RWPE2 (cell line): ENCODE data around the gene BHLHE41.

Source experiments
- ATAC-seq: fragments of 200-7000 bp; cut with Tn5 transposase; 3 replicates; pipeline ENCODE4 v1.9.1; 2021; ENCODE audit warnings: low read depth
- DNase-seq: peaks from one replicate; pipeline ENCODE4 v3.0.0-alpha.2; 2020; ENCODE audit warnings: low spot score
- H3K27ac ChIP-seq: fragments of 450-650 bp; 2 replicates; pipeline ENCODE4 v1.5.1; 2017; ENCODE audit warnings: mild to moderate bottlenecking; ENCODE audit not compliant: poor library complexity, severe bottlenecking
- H3K27me3 ChIP-seq: fragments of 250-450 bp; sonication (Bioruptor Pico); 2 replicates; pipeline ENCODE4 v1.5.1; 2021; ENCODE audit warnings: mild to moderate bottlenecking, moderate library complexity; ENCODE audit not compliant: insufficient read depth, poor library complexity, severe bottlenecking
- H3K36me3 ChIP-seq: fragments of 250-450 bp; sonication (Bioruptor Pico); 2 replicates; pipeline ENCODE4 v1.5.1; 2020; ENCODE audit warnings: low read depth, mild to moderate bottlenecking, moderate library complexity
- H3K4me1 ChIP-seq: fragments of 250-450 bp; sonication (Bioruptor Pico); 2 replicates; pipeline ENCODE4 v1.5.1; 2021; ENCODE audit warnings: mild to moderate bottlenecking, moderate library complexity; ENCODE audit not compliant: insufficient read depth, poor library complexity, severe bottlenecking
- H3K4me3 ChIP-seq: fragments of 250-450 bp; sonication (Bioruptor Pico); 2 replicates; pipeline ENCODE4 v1.5.1; 2021; ENCODE audit warnings: mild to moderate bottlenecking, moderate library complexity; ENCODE audit not compliant: severe bottlenecking
- H3K9me3 ChIP-seq: fragments of 250-450 bp; sonication (Bioruptor Pico); 2 replicates; pipeline ENCODE4 v1.5.1; 2021; ENCODE audit warnings: mild to moderate bottlenecking, moderate library complexity; ENCODE audit not compliant: severe bottlenecking
- TF ChIP-seq, protein P1 (sequence below): fragments of 450-650 bp; IDR thresholded peaks from one replicate; pipeline ENCODE4 v1.5.1; 2017; ENCODE audit warnings: mild to moderate bottlenecking, moderate library complexity; ENCODE audit not compliant: poor library complexity, severe bottlenecking

The BHLHE41 gene

DNA sequence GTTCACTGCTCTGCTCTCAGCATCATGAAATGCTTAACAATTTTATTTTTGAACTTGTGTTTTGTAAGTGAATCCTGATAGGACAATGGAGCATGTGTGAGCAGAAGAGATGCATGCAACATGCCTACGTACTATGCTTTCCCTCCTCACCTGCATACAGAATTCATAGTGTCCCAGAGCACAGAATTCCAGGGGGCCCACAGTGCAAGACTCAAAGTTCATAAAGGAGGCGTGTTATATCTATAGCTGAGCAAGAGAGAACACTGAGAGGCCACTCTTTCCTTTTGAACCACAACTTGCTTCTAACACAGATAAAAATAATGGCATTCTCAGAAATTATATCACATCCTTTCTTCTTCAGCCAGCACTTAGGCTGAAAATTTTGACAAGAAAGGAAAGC lies 28.8 kb downstream of the BHLHE41 start:
- no peaks in the 10 kb centered on the region for H3K36me3 ChIP-seq
- no peaks in the 10 kb centered on the region for H3K27me3 ChIP-seq
- H3K4me1 ChIP-seq = peaks cover 8% of the 10 kb centered on the region
- no peak overlapping the region for H3K4me3 ChIP-seq
- H3K9me3 ChIP-seq = no peaks in the 10 kb centered on the region
- DNase-seq = no peak
- TF ChIP-seq, protein P1, sequence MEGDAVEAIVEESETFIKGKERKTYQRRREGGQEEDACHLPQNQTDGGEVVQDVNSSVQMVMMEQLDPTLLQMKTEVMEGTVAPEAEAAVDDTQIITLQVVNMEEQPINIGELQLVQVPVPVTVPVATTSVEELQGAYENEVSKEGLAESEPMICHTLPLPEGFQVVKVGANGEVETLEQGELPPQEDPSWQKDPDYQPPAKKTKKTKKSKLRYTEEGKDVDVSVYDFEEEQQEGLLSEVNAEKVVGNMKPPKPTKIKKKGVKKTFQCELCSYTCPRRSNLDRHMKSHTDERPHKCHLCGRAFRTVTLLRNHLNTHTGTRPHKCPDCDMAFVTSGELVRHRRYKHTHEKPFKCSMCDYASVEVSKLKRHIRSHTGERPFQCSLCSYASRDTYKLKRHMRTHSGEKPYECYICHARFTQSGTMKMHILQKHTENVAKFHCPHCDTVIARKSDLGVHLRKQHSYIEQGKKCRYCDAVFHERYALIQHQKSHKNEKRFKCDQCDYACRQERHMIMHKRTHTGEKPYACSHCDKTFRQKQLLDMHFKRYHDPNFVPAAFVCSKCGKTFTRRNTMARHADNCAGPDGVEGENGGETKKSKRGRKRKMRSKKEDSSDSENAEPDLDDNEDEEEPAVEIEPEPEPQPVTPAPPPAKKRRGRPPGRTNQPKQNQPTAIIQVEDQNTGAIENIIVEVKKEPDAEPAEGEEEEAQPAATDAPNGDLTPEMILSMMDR = no peak
- ATAC-seq = no peak
- H3K27ac ChIP-seq = no peak overlapping the region

DNA sequence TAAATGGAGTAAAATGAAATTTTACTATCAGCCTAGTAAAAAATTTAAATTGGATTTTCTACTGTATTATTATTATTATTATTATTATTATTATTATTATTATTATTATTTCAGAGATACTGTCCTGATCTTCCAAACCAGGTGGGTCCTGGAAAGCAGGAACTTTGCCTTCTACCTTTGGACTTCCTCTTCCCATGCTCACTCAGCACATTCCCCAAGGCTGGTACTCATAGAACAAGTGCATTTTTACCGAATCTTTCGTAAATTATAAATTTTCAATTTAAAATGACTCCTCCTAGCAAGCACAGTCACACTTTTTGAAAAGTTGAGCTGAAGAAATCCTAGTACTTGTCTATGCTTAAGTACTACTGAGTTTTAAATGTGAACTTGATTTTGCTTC lies 29.7 kb downstream of the BHLHE41 start:
- TF ChIP-seq, protein P1 = no peak
- H3K9me3 ChIP-seq = no peaks in the 10 kb centered on the region
- H3K27me3 ChIP-seq = no peaks in the 10 kb centered on the region
- ATAC-seq (no peak), DNase-seq (no peak)
- H3K36me3 ChIP-seq = no peaks in the 10 kb centered on the region
- H3K4me3 ChIP-seq = no peak overlapping the region
- peaks cover 8% of the 10 kb centered on the region for H3K4me1 ChIP-seq
- no peak overlapping the region for H3K27ac ChIP-seq

DNA sequence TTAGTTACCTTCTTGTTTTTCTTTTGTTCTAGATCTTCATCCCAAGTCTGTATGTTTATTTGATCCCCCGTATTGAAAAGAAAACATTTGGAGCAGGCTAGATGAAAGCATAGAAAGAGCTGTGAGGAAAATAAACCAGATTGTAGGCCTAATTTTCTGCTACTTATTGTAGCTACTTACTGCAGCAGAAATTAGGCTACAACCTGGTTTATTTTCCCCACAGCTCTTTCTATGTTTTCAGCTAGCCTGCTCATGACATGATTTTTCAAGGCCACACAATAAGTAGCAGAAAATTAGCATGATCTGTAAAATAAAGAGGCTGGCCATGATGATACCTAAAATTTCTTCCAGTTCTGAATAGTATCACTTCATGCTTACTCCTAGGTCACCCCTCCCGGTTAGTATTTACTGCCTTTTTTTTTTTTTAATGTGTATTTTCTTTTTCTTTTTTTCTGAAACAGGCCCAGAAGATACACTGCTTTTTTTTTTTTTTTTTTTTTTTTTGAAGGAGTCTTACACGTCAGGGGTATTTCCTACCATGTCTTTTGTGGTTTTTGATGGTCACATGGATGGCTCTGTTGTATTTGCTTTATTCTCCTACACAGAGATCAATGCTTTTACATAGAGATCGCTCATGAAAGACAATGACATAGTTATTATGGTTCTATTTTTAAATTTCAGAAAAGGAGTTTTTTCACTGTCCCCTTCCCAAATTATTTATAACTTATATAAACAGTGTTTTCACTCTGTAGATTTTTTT lies 32.3 kb downstream of the BHLHE41 start:
- peaks cover 8% of the 10 kb centered on the region for H3K4me1 ChIP-seq
- H3K27me3 ChIP-seq = no peaks in the 10 kb centered on the region
- no peaks in the 10 kb centered on the region for H3K9me3 ChIP-seq
- TF ChIP-seq, protein P1 = no peak
- H3K4me3 ChIP-seq = no peak overlapping the region
- DNase-seq (no peak), ATAC-seq (no peak)
- H3K27ac ChIP-seq = no peak overlapping the region
- no peaks in the 10 kb centered on the region for H3K36me3 ChIP-seq

DNA sequence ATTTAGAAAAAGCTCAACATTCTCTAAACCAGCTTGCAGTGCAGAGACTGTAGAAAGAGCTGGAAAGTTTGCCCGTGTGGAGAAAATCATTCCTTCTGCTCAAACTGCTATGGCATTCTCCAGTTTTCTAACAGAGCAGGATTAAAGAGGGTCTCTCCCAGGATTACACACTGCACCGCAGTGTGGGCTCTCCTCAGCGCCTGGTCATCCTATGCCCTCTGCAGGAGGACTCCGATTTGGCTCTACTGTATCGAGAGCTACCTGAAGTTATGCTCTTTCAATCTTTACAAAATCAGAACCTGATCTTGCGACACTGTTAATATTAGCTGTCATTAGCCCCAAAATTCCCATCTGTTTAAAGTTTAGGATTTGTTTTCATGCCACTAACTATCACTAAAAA lies 33.0 kb downstream of the BHLHE41 start:
- no peaks in the 10 kb centered on the region for H3K27me3 ChIP-seq
- H3K4me3 ChIP-seq = no peak overlapping the region
- no peaks in the 10 kb centered on the region for H3K9me3 ChIP-seq
- H3K4me1 ChIP-seq = peaks cover 4% of the 10 kb centered on the region
- peak overlapping the region; percentile 31 for H3K27ac ChIP-seq
- ATAC-seq (no peak), DNase-seq (no peak)
- TF ChIP-seq, protein P1 = no peak
- no peaks in the 10 kb centered on the region for H3K36me3 ChIP-seq

DNA sequence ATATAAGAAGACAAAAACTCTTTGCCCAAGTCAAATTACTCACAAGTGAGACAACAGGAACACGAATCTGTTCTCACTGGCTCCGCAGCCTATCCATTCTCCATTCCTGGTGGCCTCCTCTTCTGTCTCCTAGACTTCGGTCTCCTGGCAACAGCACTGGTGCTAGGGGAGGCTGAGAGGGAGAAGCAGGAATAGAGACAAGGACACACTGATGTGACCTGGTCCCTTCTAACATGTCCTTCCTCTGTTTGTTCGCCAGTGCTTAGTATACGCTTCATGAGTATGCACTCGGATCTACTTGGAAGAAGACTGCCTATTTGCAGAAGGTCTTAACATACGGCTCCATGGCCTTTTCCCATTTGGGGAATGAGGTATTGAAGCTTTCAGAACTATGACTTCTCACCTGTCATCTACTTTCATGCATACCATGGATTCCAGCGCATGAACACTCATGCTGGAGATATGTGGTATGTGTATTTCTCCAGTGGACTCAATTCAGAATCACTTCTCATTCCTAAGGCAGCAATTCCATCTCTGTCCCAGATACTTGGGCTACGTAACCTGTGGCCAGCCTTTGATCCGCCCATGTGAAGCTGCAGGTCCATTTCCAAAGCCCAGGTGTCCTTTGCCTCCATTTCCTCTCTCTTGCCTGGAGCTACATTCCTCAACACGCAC lies 33.9 kb downstream of the BHLHE41 start:
- Histone ChIP-seq H3K4me1 (peaks cover 4% of the 10 kb centered on the region), H3K27me3 (no peaks in the 10 kb centered on the region), H3K9me3 (no peaks in the 10 kb centered on the region), H3K4me3 (no peak overlapping the region), H3K36me3 (no peaks in the 10 kb centered on the region), H3K27ac (peak overlapping the region; percentile 31)
- DNase-seq (no peak), ATAC-seq (peak; percentile 95)
- TF ChIP-seq, protein P1 = no peak
